HepG2 (cell line): ENCODE measurements around the gene ESRP2. TPM values are rescaled to one million over a fixed set of nuclear protein-coding genes. Genes with fewer than 3 reads are reported as not detected.
A peak's percentile ranks its signal among the peaks of the same experiment; 100 is the strongest.

Experiments used
- ARNT ChIP-seq: fragments of 450-650 bp; IDR thresholded peaks from 2 replicates; pipeline ENCODE4 v1.6.1; 2017
- CBFB ChIP-seq: sonication (generic); formaldehyde crosslinking; IDR thresholded peaks from 2 replicates; pipeline ENCODE4 v1.4.0; 2020; ENCODE audit warnings: missing genetic modification reagents
- GATA4 ChIP-seq: sonication (generic); IDR thresholded peaks from 2 replicates; pipeline ENCODE4 v1.6.1; 2016; ENCODE audit warnings: antibody characterized with exemption, low read depth, borderline replicate concordance
- KLF16 ChIP-seq, 2 experiments: sonication (generic) in 1 of 2; formaldehyde crosslinking in 1 of 2; IDR thresholded peaks; 2 replicates each; pipeline versions ENCODE4 v1.6.1 to v1.8.0; 2016 to 2023; ENCODE audit warnings: missing genetic modification reagents in 2 of 2, missing compliant biosample characterization in 1 of 2
- PHF5A ChIP-seq: IDR thresholded peaks from one replicate; pipeline ENCODE4 v1.6.1; 2018; ENCODE audit warnings: low read depth, missing genetic modification reagents; ENCODE audit not compliant: unreplicated experiment
- PLRG1 ChIP-seq: fragments of 450-650 bp; conservative IDR thresholded peaks from 2 replicates; pipeline ENCODE4 v1.6.1; 2016
- SATB2 ChIP-seq: sonication (generic); formaldehyde crosslinking; IDR thresholded peaks from 2 replicates; pipeline ENCODE4 v1.5.0; 2020; ENCODE audit warnings: missing genetic modification reagents
- SMAD3 ChIP-seq: sonication (generic); formaldehyde crosslinking; IDR thresholded peaks from 2 replicates; pipeline ENCODE4 v1.4.0; 2020; ENCODE audit warnings: missing genetic modification reagents
- TARDBP ChIP-seq: sonication (generic); formaldehyde crosslinking; IDR thresholded peaks from 2 replicates; pipeline ENCODE4 v1.8.0; 2022; ENCODE audit warnings: mild to moderate bottlenecking, missing genetic modification reagents
- TBL1XR1 ChIP-seq: fragments of 150-350 bp; IDR thresholded peaks from 2 replicates; pipeline ENCODE4 v1.6.1; 2014; ENCODE audit warnings: borderline replicate concordance, low read length; ENCODE audit not compliant: partially characterized antibody
- TFDP1 ChIP-seq: IDR thresholded peaks from 2 replicates; pipeline ENCODE4 v1.6.1; 2016; ENCODE audit warnings: missing compliant biosample characterization, missing genetic modification reagents, borderline replicate concordance
- UBTF ChIP-seq: sonication (generic); formaldehyde crosslinking; IDR thresholded peaks from 2 replicates; pipeline ENCODE4 v1.4.0; 2020; ENCODE audit warnings: mild to moderate bottlenecking, missing genetic modification reagents
- XBP1 ChIP-seq: sonication (generic); formaldehyde crosslinking; IDR thresholded peaks from 2 replicates; pipeline ENCODE4 v1.5.0; 2020; ENCODE audit warnings: missing genetic modification reagents
- ZBTB1 ChIP-seq: sonication (generic); formaldehyde crosslinking; IDR thresholded peaks from 2 replicates; pipeline ENCODE4 v1.4.0; 2020; ENCODE audit warnings: missing genetic modification reagents, borderline replicate concordance
- ZNF205 ChIP-seq: IDR thresholded peaks from 2 replicates; pipeline ENCODE4 v1.6.1; 2018; ENCODE audit warnings: missing biosample characterization, missing genetic modification reagents
- ZNF260 ChIP-seq: sonication (generic); formaldehyde crosslinking; IDR thresholded peaks from 2 replicates; pipeline ENCODE4 v1.4.0; 2020; ENCODE audit warnings: missing genetic modification reagents, low read depth, mild to moderate bottlenecking, borderline replicate concordance
- ZNF782 ChIP-seq: sonication (generic); formaldehyde crosslinking; IDR thresholded peaks from 2 replicates; pipeline ENCODE4 v1.4.0; 2020; ENCODE audit warnings: missing genetic modification reagents, mild to moderate bottlenecking, borderline replicate concordance
- ZNF839 ChIP-seq: sonication (generic); formaldehyde crosslinking; IDR thresholded peaks from 2 replicates; pipeline ENCODE4 v1.4.0; 2020; ENCODE audit warnings: missing genetic modification reagents, mild to moderate bottlenecking, borderline replicate concordance
- polyA plus RNA-seq, 8 experiments: library from polyadenylated mRNA; depleted of rRNA in 3 of 8; stranded (reverse) in 7 of 8; unstranded in 1 of 8; fragments of >200 nt; fragmentation: Illumina TruSeq in 4 of 8; extraction: Trizol in 4 of 8; gene quantifications; 2 replicates each; pipeline versions ENCODE4 v1.2.1 to v1.2.3, GENCODE V29; 2011 to 2016; ENCODE audit warnings: low read depth in 4 of 8, missing spikeins in 1 of 8, mixed read lengths in 1 of 8; ENCODE audit not compliant: insufficient read depth in 1 of 8
- total RNA-seq, 5 experiments: library from RNA; depleted of rRNA; stranded (reverse); fragments of >200 nt; fragmentation: Illumina TruSeq; extraction: Trizol; gene quantifications; 2 replicates each; pipeline ENCODE4 v1.2.3, GENCODE V29; 2016; ENCODE audit warnings: low read depth in 1 of 5
- TF ChIP-seq, protein P1 (sequence below): IDR thresholded peaks from 2 replicates; pipeline ENCODE4 v1.6.1; 2016; ENCODE audit warnings: low read depth, borderline replicate concordance
- TF ChIP-seq, protein P2 (sequence below): IDR thresholded peaks from 2 replicates; pipeline ENCODE4 v1.6.1; 2016; ENCODE audit warnings: low read depth
- TF ChIP-seq, protein P3 (sequence below): sonication (generic); formaldehyde crosslinking; IDR thresholded peaks from 2 replicates; pipeline ENCODE4 v1.8.0; 2022; ENCODE audit warnings: missing genetic modification reagents, low read depth, mild to moderate bottlenecking, borderline replicate concordance

The ESRP2 gene
- total and polyA plus RNA-seq, 2 of the 13 experiments (the other 11 are each of a cell fraction or from before 2014, with no cell fraction given): 21.1 to 32.4 TPM

- TF ChIP-seq TFDP1 (CRISPR knock-in tag) (peak; percentile 91), ZNF260 (CRISPR knock-in tag) (no peak), TBL1XR1 (peak; percentile 16), ZBTB1 (CRISPR knock-in tag) (no peak), ZNF205 (peak; percentile 78; the same call in 1 of the 2 replicates), ZNF782 (no peak; the same call in 1 of the 2 replicates), TARDBP (peak; percentile 87), ARNT (no peak), SMAD3 (peak; percentile 85), PLRG1 (no peak), XBP1 (CRISPR knock-in tag) (0 out of 2 replicates have a peak, but pooled peaks have one; percentile 22), SATB2 (no peak), CBFB (CRISPR knock-in tag) (0 out of 2 replicates have a peak, but pooled peaks have one; percentile 26), GATA4 (peak; percentile 46; the same call in 1 of the 2 replicates), KLF16 (CRISPR knock-in tag; IDR thresholded peaks at IDR 0.05) (peak in 1 of 2 experiments; percentile 88; a peak in 2 of 4 replicates), UBTF (CRISPR knock-in tag) (peak; percentile 84), PHF5A (peak; percentile 73), ZNF839 (CRISPR knock-in tag) (0 out of 2 replicates have a peak, but pooled peaks have one; percentile 85)
- TF ChIP-seq, protein P1, sequence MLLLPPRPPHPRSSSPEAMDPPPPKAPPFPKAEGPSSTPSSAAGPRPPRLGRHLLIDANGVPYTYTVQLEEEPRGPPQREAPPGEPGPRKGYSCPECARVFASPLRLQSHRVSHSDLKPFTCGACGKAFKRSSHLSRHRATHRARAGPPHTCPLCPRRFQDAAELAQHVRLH (CRISPR knock-in tag): peak; percentile 92; the same call in 1 of the 2 replicates
- TF ChIP-seq, protein P2, sequence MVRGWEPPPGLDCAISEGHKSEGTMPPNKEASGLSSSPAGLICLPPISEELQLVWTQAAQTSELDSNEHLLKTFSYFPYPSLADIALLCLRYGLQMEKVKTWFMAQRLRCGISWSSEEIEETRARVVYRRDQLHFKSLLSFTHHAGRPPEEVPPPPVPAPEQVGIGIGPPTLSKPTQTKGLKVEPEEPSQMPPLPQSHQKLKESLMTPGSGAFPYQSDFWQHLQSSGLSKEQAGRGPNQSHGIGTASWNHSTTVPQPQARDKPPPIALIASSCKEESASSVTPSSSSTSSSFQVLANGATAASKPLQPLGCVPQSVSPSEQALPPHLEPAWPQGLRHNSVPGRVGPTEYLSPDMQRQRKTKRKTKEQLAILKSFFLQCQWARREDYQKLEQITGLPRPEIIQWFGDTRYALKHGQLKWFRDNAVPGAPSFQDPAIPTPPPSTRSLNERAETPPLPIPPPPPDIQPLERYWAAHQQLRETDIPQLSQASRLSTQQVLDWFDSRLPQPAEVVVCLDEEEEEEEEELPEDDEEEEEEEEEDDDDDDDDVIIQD (CRISPR knock-in tag): peak; percentile 80; the same call in 1 of the 2 replicates
- TF ChIP-seq, protein P3, sequence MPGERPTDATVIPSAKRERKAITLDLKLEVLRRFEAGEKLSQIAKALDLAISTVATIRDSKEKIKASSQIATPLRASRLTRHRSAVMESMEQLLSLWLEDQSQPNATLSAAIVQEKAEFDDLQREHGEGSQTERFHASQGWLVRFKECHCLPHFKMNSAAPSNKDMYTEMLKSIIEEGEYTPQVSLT (CRISPR knock-in tag): peak; percentile 42; the same call in 1 of the 2 replicates
These were observed 22.2 kb upstream of the ESRP2 start (continued) for GRCh38 chr16:68257906-68258800.
